Bronchial epithelial cell (primary cell): ENCODE data around the gene VPREB1. TPM values are rescaled to one million over a fixed set of nuclear protein-coding genes. Genes with fewer than 3 reads are reported as not detected.

Experiments
- DNase-seq: peaks from one replicate; pipeline ENCODE4 v3.0.0-alpha.2; 2010; ENCODE audit warnings: low read depth
- FAIRE-seq: peaks from 2 replicates; lab custom pipeline; 2011; peaks lifted over from hg19 to GRCh38; lab: Jason Lieb, UNC
- H3K27me3 ChIP-seq: 2 replicates; pipeline ENCODE4 v1.5.1; 2011; ENCODE audit warnings: low read length; ENCODE audit not compliant: control insufficient read depth, insufficient read depth
- H3K36me3 ChIP-seq: 2 replicates; pipeline ENCODE4 v1.5.1; 2011; ENCODE audit warnings: low read length; ENCODE audit not compliant: control insufficient read depth, insufficient read depth
- H3K4me3 ChIP-seq: 2 replicates; pipeline ENCODE4 v1.5.1; 2011; ENCODE audit warnings: mild to moderate bottlenecking, low read depth, low read length, control low read depth
- total RNA-seq: library from RNA; depleted of rRNA; stranded (reverse); fragments of >200 nt; gene quantifications from 2 replicates; pipeline ENCODE4 v1.2.1, GENCODE V29; 2014
- TF ChIP-seq, protein P1 (sequence below): IDR thresholded peaks from 2 replicates; pipeline ENCODE4 v1.5.1; 2011; ENCODE audit warnings: mild to moderate bottlenecking, moderate library complexity, low read length, control low read depth, inconsistent platforms; ENCODE audit not compliant: insufficient read depth, severe bottlenecking

The VPREB1 gene
- total RNA-seq, 1 donor from 2014 or later = not detected

GRCh38 chr22:22197993-22198402, 46.6 kb upstream of the VPREB1 start:
- Histone ChIP-seq H3K4me3 (no peak overlapping the region), H3K36me3 (no peaks in the 10 kb centered on the region), H3K27me3 (no peaks in the 10 kb centered on the region)
- no peak for DNase-seq
- no peak for FAIRE-seq
- TF ChIP-seq, protein P1, sequence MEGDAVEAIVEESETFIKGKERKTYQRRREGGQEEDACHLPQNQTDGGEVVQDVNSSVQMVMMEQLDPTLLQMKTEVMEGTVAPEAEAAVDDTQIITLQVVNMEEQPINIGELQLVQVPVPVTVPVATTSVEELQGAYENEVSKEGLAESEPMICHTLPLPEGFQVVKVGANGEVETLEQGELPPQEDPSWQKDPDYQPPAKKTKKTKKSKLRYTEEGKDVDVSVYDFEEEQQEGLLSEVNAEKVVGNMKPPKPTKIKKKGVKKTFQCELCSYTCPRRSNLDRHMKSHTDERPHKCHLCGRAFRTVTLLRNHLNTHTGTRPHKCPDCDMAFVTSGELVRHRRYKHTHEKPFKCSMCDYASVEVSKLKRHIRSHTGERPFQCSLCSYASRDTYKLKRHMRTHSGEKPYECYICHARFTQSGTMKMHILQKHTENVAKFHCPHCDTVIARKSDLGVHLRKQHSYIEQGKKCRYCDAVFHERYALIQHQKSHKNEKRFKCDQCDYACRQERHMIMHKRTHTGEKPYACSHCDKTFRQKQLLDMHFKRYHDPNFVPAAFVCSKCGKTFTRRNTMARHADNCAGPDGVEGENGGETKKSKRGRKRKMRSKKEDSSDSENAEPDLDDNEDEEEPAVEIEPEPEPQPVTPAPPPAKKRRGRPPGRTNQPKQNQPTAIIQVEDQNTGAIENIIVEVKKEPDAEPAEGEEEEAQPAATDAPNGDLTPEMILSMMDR = no peak

DNA sequence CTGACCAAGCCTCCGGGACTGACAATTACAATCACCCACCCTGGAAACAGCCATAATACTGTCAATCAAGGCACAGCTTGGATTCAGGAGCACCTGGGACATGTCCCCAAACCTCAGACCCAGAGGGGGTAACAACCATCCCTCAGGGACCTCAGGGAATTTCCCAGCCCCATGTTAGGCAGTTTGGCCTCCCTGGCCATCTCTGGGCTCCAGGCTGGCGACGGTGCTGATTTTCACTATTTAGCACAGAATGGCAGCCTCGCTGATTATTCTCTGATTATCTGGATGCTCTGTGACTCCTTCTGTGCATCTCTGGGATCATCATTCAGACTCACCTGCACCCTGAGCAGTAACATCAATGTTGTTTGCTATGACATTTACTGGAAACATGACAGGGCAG, 45.8 kb upstream of the VPREB1 start:
- Histone ChIP-seq H3K27me3 (peaks cover 2% of the 10 kb centered on the region), H3K4me3 (no peak overlapping the region), H3K36me3 (no peaks in the 10 kb centered on the region)
- TF ChIP-seq, protein P1 = no peak
- no peak for FAIRE-seq
- no peak for DNase-seq

GRCh38 chr22:22199634-22200033, 45.0 kb upstream of the VPREB1 start:
- no peaks in the 10 kb centered on the region for H3K36me3 ChIP-seq
- FAIRE-seq (no peak), DNase-seq (no peak)
- H3K4me3 ChIP-seq = no peak overlapping the region
- TF ChIP-seq, protein P1 = no peak
- H3K27me3 ChIP-seq = peaks cover 2% of the 10 kb centered on the region

- no peak overlapping the region for H3K4me3 ChIP-seq
- no peak for DNase-seq
- H3K27me3 ChIP-seq = peaks cover 2% of the 10 kb centered on the region
These were observed 43.9 kb upstream of the VPREB1 start for GRCh38 chr22:22200569-22201184.

GRCh38 chr22:22201185-22201929, 43.2 kb upstream of the VPREB1 start:
- TF ChIP-seq, protein P1 = peak; percentile 48
- Histone ChIP-seq H3K4me3 (no peak overlapping the region), H3K27me3 (peaks cover 2% of the 10 kb centered on the region), H3K36me3 (no peaks in the 10 kb centered on the region)
- DNase-seq = no peak
- FAIRE-seq = no peak

More at GRCh38 chr22:22200569-22201184, 43.9 kb upstream of the VPREB1 start:
- TF ChIP-seq, protein P1 = no peak
- no peak for FAIRE-seq
- no peaks in the 10 kb centered on the region for H3K36me3 ChIP-seq

DNA sequence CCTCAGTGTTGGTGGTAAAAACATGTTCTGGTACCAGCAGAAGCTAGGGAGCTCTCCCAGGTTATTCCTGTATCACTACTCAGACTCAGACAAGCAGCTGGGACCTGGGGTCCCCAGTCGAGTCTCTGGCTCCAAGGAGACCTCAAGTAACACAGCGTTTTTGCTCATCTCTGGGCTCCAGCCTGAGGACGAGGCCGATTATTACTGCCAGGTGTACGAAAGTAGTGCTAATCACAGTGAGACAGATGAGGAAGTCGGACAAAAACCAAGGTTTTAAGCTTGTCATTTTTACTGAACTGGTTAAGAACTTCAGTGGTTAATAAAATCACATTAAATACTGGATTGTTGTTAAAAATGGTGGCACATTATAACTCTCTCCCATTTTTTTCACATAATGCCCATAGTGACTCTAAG, 42.6 kb upstream of the VPREB1 start:
- Histone ChIP-seq H3K27me3 (peaks cover 2% of the 10 kb centered on the region), H3K36me3 (no peaks in the 10 kb centered on the region), H3K4me3 (no peak overlapping the region)
- TF ChIP-seq, protein P1 = no peak
- FAIRE-seq (no peak), DNase-seq (no peak)
